Loucy (cell line): ENCODE measurements around the gene HHATL.

Source experiments
- H2AFZ ChIP-seq: fragments of 200-600 bp; sonication (generic); 2 replicates; pipeline ENCODE4 v1.6.0; 2016; ENCODE audit warnings: antibody characterized with exemption, mild to moderate bottlenecking, low read length, moderate library complexity
- H3F3A ChIP-seq: fragments of 200-600 bp; 2 replicates; pipeline ENCODE4 v1.6.0; 2016; ENCODE audit warnings: antibody characterized with exemption, low read depth, mild to moderate bottlenecking
- H3K27me3 ChIP-seq: fragments of 200-600 bp; sonication (generic); 2 replicates; pipeline ENCODE4 v1.6.1; 2014; ENCODE audit warnings: low read length, mild to moderate bottlenecking; ENCODE audit not compliant: insufficient read depth, poor library complexity, severe bottlenecking
- H3K36me3 ChIP-seq: fragments of 200-600 bp; sonication (generic); 2 replicates; pipeline ENCODE4 v1.6.1; 2016; ENCODE audit warnings: low read length; ENCODE audit not compliant: insufficient read depth
- H3K4me1 ChIP-seq: fragments of 200-600 bp; sonication (generic); 2 replicates; pipeline ENCODE4 v1.5.1; 2014; ENCODE audit warnings: low read length, mild to moderate bottlenecking; ENCODE audit not compliant: insufficient read depth, poor library complexity, severe bottlenecking
- H3K4me2 ChIP-seq: fragments of 200-600 bp; sonication (generic); 2 replicates; pipeline ENCODE4 v1.6.0; 2014; ENCODE audit warnings: antibody characterized with exemption, low read length, low read depth, mild to moderate bottlenecking; ENCODE audit not compliant: poor library complexity, severe bottlenecking
- H3K4me3 ChIP-seq: fragments of 200-600 bp; sonication (generic); 2 replicates; pipeline ENCODE4 v1.5.1; 2014; ENCODE audit warnings: low read length, mild to moderate bottlenecking, mixed read lengths; ENCODE audit not compliant: poor library complexity, severe bottlenecking
- H3K79me2 ChIP-seq: fragments of 200-600 bp; sonication (generic); 2 replicates; pipeline ENCODE4 v1.6.1; 2014; ENCODE audit warnings: low read length; ENCODE audit not compliant: insufficient read depth
- H3K9ac ChIP-seq: fragments of 200-600 bp; sonication (generic); 2 replicates; pipeline ENCODE4 v1.6.0; 2014; ENCODE audit warnings: mild to moderate bottlenecking, low read depth, low read length, moderate library complexity; ENCODE audit not compliant: poor library complexity, severe bottlenecking
- H3K9me2 ChIP-seq: fragments of 200-600 bp; sonication (generic); replicated peaks from 2 replicates; pipeline ENCODE4 v1.6.1; 2016; ENCODE audit warnings: low read depth, low read length, mixed read lengths
- H3K9me3 ChIP-seq: fragments of 200-600 bp; sonication (generic); 2 replicates; pipeline ENCODE4 v1.6.1; 2014; ENCODE audit warnings: mild to moderate bottlenecking, antibody characterized with exemption, low read length, low read depth; ENCODE audit not compliant: insufficient read depth
- H4K20me1 ChIP-seq: fragments of 200-600 bp; sonication (generic); 2 replicates; pipeline ENCODE4 v1.6.0; 2014; ENCODE audit warnings: antibody characterized with exemption, low read length, mild to moderate bottlenecking; ENCODE audit not compliant: insufficient read depth, poor library complexity, severe bottlenecking
- EZH2phosphoT487 ChIP-seq: fragments of 200-600 bp; IDR thresholded peaks from 2 replicates; pipeline ENCODE4 v1.6.1; 2018; ENCODE audit warnings: antibody characterized with exemption, mild to moderate bottlenecking, moderate library complexity, borderline replicate concordance
- TF ChIP-seq, protein P1 (sequence below): fragments of 200-600 bp; sonication (generic); conservative IDR thresholded peaks from 2 replicates; pipeline ENCODE4 v1.5.1; 2014; ENCODE audit warnings: mild to moderate bottlenecking, antibody characterized with exemption, low read length

Gene HHATL

DNA sequence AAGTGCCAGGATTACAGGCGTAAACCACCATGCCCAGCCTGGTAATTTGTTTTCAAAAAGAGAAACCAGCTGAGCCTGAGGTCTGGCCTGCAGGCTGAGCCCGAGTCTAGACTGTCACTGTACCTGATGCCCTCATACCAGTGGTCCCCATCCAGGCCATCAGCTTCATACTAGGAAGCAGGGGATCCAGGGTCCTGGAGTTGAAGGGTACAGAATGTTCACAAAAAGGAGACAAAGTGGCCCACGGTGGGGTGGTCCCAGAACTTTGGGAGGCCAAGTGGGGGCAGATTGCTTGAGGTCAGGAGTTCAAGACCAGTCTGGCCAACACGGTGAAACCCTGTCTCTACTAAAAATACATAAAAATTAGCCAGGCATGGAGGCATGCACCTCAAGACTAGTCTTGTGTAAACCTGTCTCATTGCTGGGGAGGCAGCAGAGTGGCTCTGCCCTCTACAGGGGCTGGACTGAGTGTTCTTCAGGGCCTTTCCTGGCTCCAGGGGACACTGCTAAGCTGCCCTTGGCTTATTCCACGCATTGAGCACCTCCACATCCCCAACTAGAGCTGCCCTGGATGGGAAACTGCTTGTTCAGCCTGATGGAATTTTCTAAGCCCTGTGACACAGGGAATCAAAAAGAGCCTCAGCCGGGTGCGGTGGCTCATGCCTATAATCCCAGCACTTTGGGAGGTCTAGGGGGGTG is 7.9 kb upstream of the HHATL start:
- Histone ChIP-seq H3F3A (no peaks in the 10 kb centered on the region), H3K9ac (no peak overlapping the region), H2AFZ (no peak overlapping the region), H3K36me3 (no peaks in the 10 kb centered on the region), H3K4me3 (no peak overlapping the region), H3K9me2 (no peaks in the 10 kb centered on the region), H3K4me2 (no peak overlapping the region), H4K20me1 (no peaks in the 10 kb centered on the region), H3K27me3 (no peaks in the 10 kb centered on the region), H3K9me3 (no peaks in the 10 kb centered on the region), H3K79me2 (no peaks in the 10 kb centered on the region), H3K4me1 (no peaks in the 10 kb centered on the region)
- TF ChIP-seq, protein P1, sequence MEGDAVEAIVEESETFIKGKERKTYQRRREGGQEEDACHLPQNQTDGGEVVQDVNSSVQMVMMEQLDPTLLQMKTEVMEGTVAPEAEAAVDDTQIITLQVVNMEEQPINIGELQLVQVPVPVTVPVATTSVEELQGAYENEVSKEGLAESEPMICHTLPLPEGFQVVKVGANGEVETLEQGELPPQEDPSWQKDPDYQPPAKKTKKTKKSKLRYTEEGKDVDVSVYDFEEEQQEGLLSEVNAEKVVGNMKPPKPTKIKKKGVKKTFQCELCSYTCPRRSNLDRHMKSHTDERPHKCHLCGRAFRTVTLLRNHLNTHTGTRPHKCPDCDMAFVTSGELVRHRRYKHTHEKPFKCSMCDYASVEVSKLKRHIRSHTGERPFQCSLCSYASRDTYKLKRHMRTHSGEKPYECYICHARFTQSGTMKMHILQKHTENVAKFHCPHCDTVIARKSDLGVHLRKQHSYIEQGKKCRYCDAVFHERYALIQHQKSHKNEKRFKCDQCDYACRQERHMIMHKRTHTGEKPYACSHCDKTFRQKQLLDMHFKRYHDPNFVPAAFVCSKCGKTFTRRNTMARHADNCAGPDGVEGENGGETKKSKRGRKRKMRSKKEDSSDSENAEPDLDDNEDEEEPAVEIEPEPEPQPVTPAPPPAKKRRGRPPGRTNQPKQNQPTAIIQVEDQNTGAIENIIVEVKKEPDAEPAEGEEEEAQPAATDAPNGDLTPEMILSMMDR = no peak
- no peak for TF ChIP-seq EZH2phosphoT487

DNA sequence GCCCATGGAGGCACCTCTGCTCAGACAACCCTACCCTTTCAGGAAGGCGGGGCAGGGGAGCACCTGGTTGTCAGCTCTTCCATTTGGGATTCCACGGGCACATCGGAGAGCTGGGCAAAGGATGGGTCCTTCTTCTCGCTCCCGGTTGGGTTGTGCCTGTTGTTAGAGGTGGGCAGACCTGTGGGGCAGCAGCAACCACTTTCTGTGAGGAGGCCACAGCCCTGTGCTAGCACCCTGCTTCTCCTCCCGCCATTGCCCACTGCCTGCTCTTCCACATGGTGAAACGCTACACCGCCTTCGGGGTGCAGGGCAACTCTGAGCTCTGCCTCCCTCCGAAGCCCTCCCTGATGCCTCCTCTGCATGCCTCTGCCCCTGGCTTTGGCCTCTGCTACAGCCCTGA is 7.0 kb upstream of the HHATL start:
- Histone ChIP-seq H3K36me3 (no peaks in the 10 kb centered on the region), H3K4me1 (no peaks in the 10 kb centered on the region), H3K9me3 (no peaks in the 10 kb centered on the region), H4K20me1 (no peaks in the 10 kb centered on the region), H3K27me3 (no peaks in the 10 kb centered on the region), H3F3A (no peaks in the 10 kb centered on the region), H3K79me2 (no peaks in the 10 kb centered on the region), H3K4me2 (no peak overlapping the region), H3K9me2 (no peaks in the 10 kb centered on the region), H3K4me3 (no peak overlapping the region), H3K9ac (no peak overlapping the region), H2AFZ (no peak overlapping the region)
- TF ChIP-seq EZH2phosphoT487 = no peak
- TF ChIP-seq, protein P1 = no peak

DNA sequence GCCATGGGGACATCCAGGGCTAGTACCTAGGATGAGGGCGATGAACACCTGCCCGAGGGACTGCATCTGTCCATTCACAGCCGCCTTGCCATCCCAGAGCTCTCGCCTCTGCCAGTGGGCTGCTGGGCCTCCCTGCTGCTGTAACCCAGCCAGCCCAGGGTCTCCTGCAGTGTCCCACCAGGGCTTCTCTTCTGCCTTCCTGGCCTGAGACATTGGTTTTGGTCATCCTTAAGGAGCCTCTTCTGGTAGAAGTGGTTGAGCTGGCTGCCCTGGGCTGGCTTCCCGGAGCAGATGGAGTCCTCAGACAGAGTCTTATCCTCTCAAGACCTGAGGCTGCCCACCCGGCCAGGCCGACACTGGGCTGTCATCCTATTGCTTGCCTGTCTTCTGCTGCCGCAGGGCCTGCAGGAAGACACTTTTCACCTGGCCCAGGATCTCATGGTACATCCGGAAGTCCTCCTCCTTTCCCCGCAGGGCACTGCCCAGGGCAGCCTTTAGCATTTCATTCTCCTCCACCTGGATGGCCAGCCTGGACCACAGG is 6.1 kb upstream of the HHATL start:
- Histone ChIP-seq H3K79me2 (no peaks in the 10 kb centered on the region), H4K20me1 (no peaks in the 10 kb centered on the region), H3K9ac (no peak overlapping the region), H3K4me1 (no peaks in the 10 kb centered on the region), H2AFZ (no peak overlapping the region), H3K9me2 (no peaks in the 10 kb centered on the region), H3K27me3 (no peaks in the 10 kb centered on the region), H3F3A (no peaks in the 10 kb centered on the region), H3K36me3 (no peaks in the 10 kb centered on the region), H3K9me3 (no peaks in the 10 kb centered on the region), H3K4me2 (no peak overlapping the region), H3K4me3 (no peak overlapping the region)
- TF ChIP-seq, protein P1 = no peak
- no peak for TF ChIP-seq EZH2phosphoT487
